GM12878 (cell line): ENCODE data around the gene SLC35E4. TPM values are rescaled to one million over a fixed set of nuclear protein-coding genes. Genes with fewer than 3 reads are reported as not detected.

Source experiments
- ATAC-seq: fragments of 200-7000 bp; cut with Tn5 transposase; 3 replicates; pipeline ENCODE4 v1.9.1; 2020; ENCODE audit warnings: mild to moderate bottlenecking, moderate library complexity
- BruUV-seq: library from RNA; stranded (reverse); fragments of 400-500 nt; replicated peaks from 2 replicates; lab custom pipeline; 2021; lab: Mats Ljungman, UMichigan
- CTCF ChIA-PET: fragments of 300-600 bp; sonication (Branson Sonifier 250); formaldehyde crosslinking; extraction: SDS; loops from one replicate; lab custom pipeline; 2021; ENCODE audit warnings: inconsistent platforms; lab: Yijun Ruan, JAX
- POLR2A ChIA-PET: fragments of 350-600 bp; formaldehyde crosslinking; extraction: SDS; loops from one replicate; lab custom pipeline; 2021; ENCODE audit warnings: inconsistent platforms; lab: Charles Lee
- RAD21 ChIA-PET: fragments of 300-600 bp; sonication (Branson Sonifier 250); formaldehyde crosslinking; loops from one replicate; lab custom pipeline; 2023; ENCODE audit warnings: antibody characterized with exemption; ENCODE audit not compliant: unreplicated experiment; lab: Charles Lee
- SMC1A ChIA-PET: fragments of 300-600 bp; sonication (Branson Sonifier 250); formaldehyde crosslinking; loops from one replicate; lab custom pipeline; 2023; ENCODE audit not compliant: unreplicated experiment, uncharacterized antibody; lab: Charles Lee
- DNase-seq: peaks from one replicate; pipeline ENCODE4 v3.0.0-alpha.2; 2011; ENCODE audit warnings: low read depth, low spot score
- FAIRE-seq: peaks from 3 replicates; lab custom pipeline; 2011; peaks lifted over from hg19 to GRCh38; lab: Jason Lieb, UNC
- H2AFZ ChIP-seq: 2 replicates; pipeline ENCODE4 v1.6.0; 2011; ENCODE audit warnings: low read depth, low read length, control low read depth; ENCODE audit not compliant: control insufficient read depth
- H3K27ac ChIP-seq: 2 replicates; pipeline ENCODE4 v1.5.1; 2011; ENCODE audit warnings: control low read depth; ENCODE audit not compliant: control insufficient read depth, insufficient read depth
- H3K27me3 ChIP-seq, 2 experiments: replicated peaks in 1 of 2; 2 replicates each; pipeline versions ENCODE4 v1.6.0 to v1.6.1; 2011; ENCODE audit warnings: low read length in 1 of 2; ENCODE audit not compliant: control insufficient read depth in 2 of 2, insufficient read depth in 2 of 2
- H3K36me3 ChIP-seq, 2 experiments: 2 replicates each; pipeline ENCODE4 v1.5.1; 2011; ENCODE audit warnings: low read length in 1 of 2; ENCODE audit not compliant: control insufficient read depth in 2 of 2, insufficient read depth in 2 of 2
- H3K4me1 ChIP-seq: 2 replicates; pipeline ENCODE4 v1.6.1; 2011; ENCODE audit warnings: mild to moderate bottlenecking, low read length, moderate library complexity, mixed read lengths; ENCODE audit not compliant: control insufficient read depth, insufficient read depth
- H3K4me2 ChIP-seq: 2 replicates; pipeline ENCODE4 v1.6.0; 2011; ENCODE audit warnings: control low read depth; ENCODE audit not compliant: control insufficient read depth, insufficient read depth
- H3K4me3 ChIP-seq: fragments of 200-600 bp; sonication (generic); 2 replicates; pipeline ENCODE4 v1.5.1; 2016
- H3K79me2 ChIP-seq: 2 replicates; pipeline ENCODE4 v1.6.0; 2011; ENCODE audit warnings: low read length; ENCODE audit not compliant: control insufficient read depth, insufficient read depth
- H3K9ac ChIP-seq: 2 replicates; pipeline ENCODE4 v1.8.0; 2011; ENCODE audit warnings: low read length, control low read depth, mixed read lengths; ENCODE audit not compliant: control insufficient read depth, insufficient read depth
- H3K9me3 ChIP-seq: replicated peaks from 3 replicates; pipeline ENCODE4 v1.5.1; 2011; ENCODE audit warnings: mild to moderate bottlenecking, low read length; ENCODE audit not compliant: control insufficient read depth, insufficient read depth
- H4K20me1 ChIP-seq: 2 replicates; pipeline ENCODE4 v1.6.0; 2011; ENCODE audit not compliant: control insufficient read depth, insufficient read depth
- DPF2 ChIP-seq: fragments of 450-650 bp; IDR thresholded peaks from 2 replicates; pipeline ENCODE4 v1.6.1; 2017; ENCODE audit warnings: mild to moderate bottlenecking
- GATAD2B ChIP-seq: fragments of 450-650 bp; conservative IDR thresholded peaks from 2 replicates; pipeline ENCODE4 v1.6.1; 2017; ENCODE audit warnings: low read depth, mild to moderate bottlenecking, moderate library complexity
- MYC ChIP-seq: IDR thresholded peaks from 2 replicates; pipeline ENCODE4 v1.6.1; 2011; ENCODE audit warnings: mild to moderate bottlenecking, low read length, moderate library complexity, inconsistent platforms; ENCODE audit not compliant: insufficient read depth, insufficient replicate concordance, insufficient read length, severe bottlenecking
- SREBF1 ChIP-seq: IDR thresholded peaks from 2 replicates; pipeline ENCODE4 v1.6.1; 2012; ENCODE audit warnings: mild to moderate bottlenecking, low read length
- WGBS: methylation state at CpG from one replicate; pipeline ENCODE4 v1.1.6; 2016; ENCODE audit warnings: low lambda C conversion rate; ENCODE audit not compliant: insufficient replicate concordance, insufficient coverage; ENCODE audit errors: missing lambda C conversion rate; 5-methylcytosine and 5-hydroxymethylcytosine counted together
- in situ Hi-C: fragments of 300-500 bp; cut with MboI; formaldehyde crosslinking; loops from 9 replicates; pipeline ENCODE4 v1.14.3; 2018; ENCODE audit warnings: mixed read lengths
- intact Hi-C: fragments of 100-400 bp; cut with micrococcal nuclease; formaldehyde crosslinking; loops from one replicate; pipeline ENCODE4 v1.14.2; 2022; ENCODE audit not compliant: unreplicated experiment
- polyA plus RNA-seq, 11 experiments: library from polyadenylated mRNA; depleted of rRNA in 4 of 11; unstranded in 6 of 11; stranded (reverse) in 5 of 11; fragments of >200 nt; fragmentation: Nextera tagmentation in 4 of 11; fragmentation: Illumina TruSeq in 1 of 11; extraction: Ambion mirVana in 4 of 11; extraction: Trizol in 1 of 11; gene quantifications; 1 replicate in 1 of 11; 2 replicates in 10 of 11; pipeline versions ENCODE4 v1.2.1 to v1.2.3, GENCODE V29; 2011 to 2016; ENCODE audit warnings: inconsistent platforms in 2 of 11, missing spikeins in 2 of 11, low read depth in 1 of 11
- total RNA-seq, 4 experiments: library from RNA; depleted of rRNA in 3 of 4; stranded (reverse); fragments of >200 nt in 3 of 4; fragmentation: Illumina TruSeq in 1 of 4; extraction: Trizol in 1 of 4; gene quantifications; 2 replicates each; pipeline versions ENCODE4 v1.2.1 to v1.2.3, GENCODE V29; 2013 to 2021
- TF ChIP-seq, protein P1 (sequence below): fragments of 450-650 bp; IDR thresholded peaks from 2 replicates; pipeline ENCODE4 v1.6.1; 2016; ENCODE audit warnings: mild to moderate bottlenecking
- TF ChIP-seq, protein P2 (sequence below): fragments of 450-650 bp; IDR thresholded peaks from 2 replicates; pipeline ENCODE4 v1.6.1; 2017; ENCODE audit warnings: antibody characterized with exemption, mild to moderate bottlenecking, moderate library complexity

SLC35E4 gene
- total and polyA plus RNA-seq, 10 of the 15 experiments (the other 5 are each of a cell fraction or from before 2014, with no cell fraction given): 0.16 to 5.3 (median 2.9) TPM; not detected in 1

DNA sequence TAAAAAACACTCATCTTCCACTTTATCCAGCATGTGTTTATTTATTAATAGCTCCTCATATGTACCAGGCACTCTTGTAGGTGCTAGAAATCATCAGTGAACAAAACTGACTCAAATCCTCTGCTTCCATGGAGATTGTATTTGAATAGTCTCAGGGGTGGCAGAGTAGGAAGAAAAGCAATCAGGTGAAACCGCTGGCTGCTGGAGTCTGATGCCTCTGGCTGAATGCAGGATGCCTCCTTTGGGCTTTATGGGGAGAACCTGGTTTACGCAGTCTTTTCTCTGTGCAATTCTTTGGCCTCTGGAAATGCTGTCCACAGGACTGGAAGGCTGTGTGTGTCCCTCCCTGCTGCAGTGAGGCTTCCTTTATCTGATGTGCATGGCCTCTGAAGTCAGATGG lies 46.2 kb downstream of the SLC35E4 start:
- BruUV-seq: no TSS peak
- POLR2A ChIA-PET: interaction anchor here (2.3 kb wide), 1 partner anchor 47 kb away, joined by 8 read pairs; the partner anchor contains the start of gene SLC35E4
- intact Hi-C loops: no loop called here
- SMC1A ChIA-PET: no interaction called here
- no peak for FAIRE-seq
- TF ChIP-seq, protein P1, sequence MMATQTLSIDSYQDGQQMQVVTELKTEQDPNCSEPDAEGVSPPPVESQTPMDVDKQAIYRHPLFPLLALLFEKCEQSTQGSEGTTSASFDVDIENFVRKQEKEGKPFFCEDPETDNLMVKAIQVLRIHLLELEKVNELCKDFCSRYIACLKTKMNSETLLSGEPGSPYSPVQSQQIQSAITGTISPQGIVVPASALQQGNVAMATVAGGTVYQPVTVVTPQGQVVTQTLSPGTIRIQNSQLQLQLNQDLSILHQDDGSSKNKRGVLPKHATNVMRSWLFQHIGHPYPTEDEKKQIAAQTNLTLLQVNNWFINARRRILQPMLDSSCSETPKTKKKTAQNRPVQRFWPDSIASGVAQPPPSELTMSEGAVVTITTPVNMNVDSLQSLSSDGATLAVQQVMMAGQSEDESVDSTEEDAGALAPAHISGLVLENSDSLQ: no peak
- TF ChIP-seq SREBF1 (no peak), GATAD2B (no peak), DPF2 (no peak), MYC (no peak)
- TF ChIP-seq, protein P2, sequence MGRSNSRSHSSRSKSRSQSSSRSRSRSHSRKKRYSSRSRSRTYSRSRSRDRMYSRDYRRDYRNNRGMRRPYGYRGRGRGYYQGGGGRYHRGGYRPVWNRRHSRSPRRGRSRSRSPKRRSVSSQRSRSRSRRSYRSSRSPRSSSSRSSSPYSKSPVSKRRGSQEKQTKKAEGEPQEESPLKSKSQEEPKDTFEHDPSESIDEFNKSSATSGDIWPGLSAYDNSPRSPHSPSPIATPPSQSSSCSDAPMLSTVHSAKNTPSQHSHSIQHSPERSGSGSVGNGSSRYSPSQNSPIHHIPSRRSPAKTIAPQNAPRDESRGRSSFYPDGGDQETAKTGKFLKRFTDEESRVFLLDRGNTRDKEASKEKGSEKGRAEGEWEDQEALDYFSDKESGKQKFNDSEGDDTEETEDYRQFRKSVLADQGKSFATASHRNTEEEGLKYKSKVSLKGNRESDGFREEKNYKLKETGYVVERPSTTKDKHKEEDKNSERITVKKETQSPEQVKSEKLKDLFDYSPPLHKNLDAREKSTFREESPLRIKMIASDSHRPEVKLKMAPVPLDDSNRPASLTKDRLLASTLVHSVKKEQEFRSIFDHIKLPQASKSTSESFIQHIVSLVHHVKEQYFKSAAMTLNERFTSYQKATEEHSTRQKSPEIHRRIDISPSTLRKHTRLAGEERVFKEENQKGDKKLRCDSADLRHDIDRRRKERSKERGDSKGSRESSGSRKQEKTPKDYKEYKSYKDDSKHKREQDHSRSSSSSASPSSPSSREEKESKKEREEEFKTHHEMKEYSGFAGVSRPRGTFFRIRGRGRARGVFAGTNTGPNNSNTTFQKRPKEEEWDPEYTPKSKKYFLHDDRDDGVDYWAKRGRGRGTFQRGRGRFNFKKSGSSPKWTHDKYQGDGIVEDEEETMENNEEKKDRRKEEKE: no peak
- in situ Hi-C loops: no loop called here
- Histone ChIP-seq H3K36me3 (no peaks in the 10 kb centered on the region), H3K27me3 (no peaks in the 10 kb centered on the region), H3K9ac (no peak overlapping the region), H3K79me2 (no peaks in the 10 kb centered on the region), H3K9me3 (no peaks in the 10 kb centered on the region), H4K20me1 (no peaks in the 10 kb centered on the region), H3K4me1 (no peaks in the 10 kb centered on the region), H3K4me2 (no peak overlapping the region), H3K4me3 (no peak overlapping the region), H3K27ac (no peak overlapping the region), H2AFZ (no peak overlapping the region)
- DNase-seq: no peak
- RAD21 ChIA-PET: no interaction called here
- CTCF ChIA-PET: interaction anchor here (1.0 to 1.1 kb wide), 4 partner anchors 16 to 205 kb away, joined by 3 to 4 read pairs (median 3); no protein-coding TSS in a partner anchor
- WGBS: 66% methylated on average over 2 of the region's 2 CpGs
- ATAC-seq: no peak
